B cell (primary cell): Measurements from ENCODE around the gene PCNX3. TPM values are rescaled to one million over a fixed set of nuclear protein-coding genes. Genes with fewer than 3 reads are reported as not detected.

Experiments used
- ATAC-seq: fragments of 200-7000 bp; cut with Tn5 transposase; one replicate; pipeline ENCODE4 v1.10.0; 2021; ENCODE audit warnings: low read depth, mild to moderate bottlenecking, moderate number of reproducible peaks, moderate library complexity
- CTCF ChIA-PET: fragments of 350-600 bp; sonication (Branson Sonifier 250); formaldehyde crosslinking; loops from one replicate; lab custom pipeline; 2021; ENCODE audit warnings: antibody characterized with exemption, inconsistent platforms; lab: Charles Lee
- POLR2A ChIA-PET: fragments of 350-600 bp; sonication (Branson Sonifier 250); formaldehyde crosslinking; loops from one replicate; lab custom pipeline; 2021; ENCODE audit warnings: antibody characterized with exemption; lab: Charles Lee
- DNase-seq: peaks from one replicate; pipeline ENCODE4 v3.0.0; 2013
- H2AFZ ChIP-seq: 2 replicates; pipeline ENCODE4 v1.6.1; 2012; ENCODE audit warnings: mild to moderate bottlenecking, low read depth, low read length; ENCODE audit not compliant: insufficient read depth, poor library complexity, severe bottlenecking
- H3K27ac ChIP-seq, 2 donors: 1 replicate in 1 of 2; 2 replicates in 1 of 2; pipeline ENCODE4 v1.5.1; 2012 to 2013; ENCODE audit warnings: low read length in 2 of 2, mild to moderate bottlenecking in 2 of 2, moderate library complexity in 1 of 2
- H3K27me3 ChIP-seq, 4 experiments: fragments of 200-600 bp in 1 of 4; sonication (generic) in 1 of 4; replicated peaks in 1 of 4; 1 replicate in 2 of 4; 2 replicates in 2 of 4; pipeline versions ENCODE4 v1.6.1 to v1.7.0; 2013 to 2016; ENCODE audit warnings: low read length in 3 of 4, mild to moderate bottlenecking in 2 of 4, mixed read lengths in 1 of 4, moderate library complexity in 1 of 4; ENCODE audit not compliant: insufficient read depth in 4 of 4, control insufficient read depth in 3 of 4; ENCODE audit errors: control extremely low read depth in 1 of 4
- H3K36me3 ChIP-seq, 2 experiments: replicated peaks in 1 of 2; 1 replicate in 1 of 2; 2 replicates in 1 of 2; pipeline versions ENCODE4 v1.6.1 to v1.7.1; 2013; ENCODE audit warnings: low read length in 1 of 2; ENCODE audit not compliant: insufficient read depth in 2 of 2, control insufficient read depth in 1 of 2; ENCODE audit errors: control extremely low read depth in 1 of 2, extremely low read depth in 1 of 2
- H3K4me1 ChIP-seq, 2 donors: fragments of 200-600 bp in 1 of 2; sonication (generic) in 1 of 2; 1 replicate in 1 of 2; 2 replicates in 1 of 2; pipeline versions ENCODE4 v1.5.1 to v1.6.1; 2013 to 2017; ENCODE audit warnings: low read length in 2 of 2; ENCODE audit not compliant: control insufficient read depth in 2 of 2, insufficient read depth in 2 of 2
- H3K4me2 ChIP-seq: replicated peaks from 2 replicates; pipeline ENCODE3; 2012; ENCODE audit warnings: mild to moderate bottlenecking, low read depth, low read length; ENCODE audit not compliant: poor library complexity, severe bottlenecking
- H3K4me3 ChIP-seq, 5 experiments: fragments of 200-600 bp in 1 of 5; sonication (generic) in 1 of 5; 1 replicate in 3 of 5; 2 replicates in 2 of 5; pipeline versions ENCODE4 v1.5.1 to v1.7.0; 2011 to 2016; ENCODE audit warnings: low read length in 4 of 5, mild to moderate bottlenecking in 4 of 5, low read depth in 2 of 5, control low read depth in 1 of 5, moderate library complexity in 1 of 5; ENCODE audit not compliant: insufficient read depth in 1 of 5; ENCODE audit errors: control extremely low read depth in 1 of 5, extremely low read depth in 1 of 5
- H3K79me2 ChIP-seq: fragments of 200-600 bp; sonication (generic); one replicate; pipeline ENCODE4 v1.6.0; 2016; ENCODE audit warnings: low read length; ENCODE audit not compliant: control insufficient read depth, insufficient read depth
- H3K9ac ChIP-seq: fragments of 200-600 bp; sonication (generic); 2 replicates; pipeline ENCODE4 v1.6.1; 2017; ENCODE audit warnings: mild to moderate bottlenecking, low read length, moderate library complexity
- H3K9me3 ChIP-seq, 3 donors: one replicate each; pipeline versions ENCODE4 v1.6.1 to v1.7.1; 2013; ENCODE audit warnings: low read length in 2 of 3; ENCODE audit not compliant: control insufficient read depth in 2 of 3, insufficient read depth in 1 of 3; ENCODE audit errors: control extremely low read depth in 1 of 3
- H4K20me1 ChIP-seq: 2 replicates; pipeline ENCODE4 v1.6.0; 2012; ENCODE audit warnings: mild to moderate bottlenecking, low read length; ENCODE audit not compliant: insufficient read depth, control insufficient read depth, poor library complexity, severe bottlenecking
- H3K27ac Mint-ChIP-seq: one replicate; pipeline ENCODE4 v1.8.0; 2021; ENCODE audit warnings: mixed read lengths
- H3K27me3 Mint-ChIP-seq: one replicate; pipeline ENCODE4 v1.8.0; 2021; ENCODE audit warnings: mixed read lengths
- H3K4me1 Mint-ChIP-seq: one replicate; pipeline ENCODE4 v1.8.0; 2021; ENCODE audit warnings: mixed read lengths
- H3K4me3 Mint-ChIP-seq: one replicate; pipeline ENCODE4 v1.8.0; 2021; ENCODE audit warnings: mixed read lengths
- H3K9me3 Mint-ChIP-seq: one replicate; pipeline ENCODE4 v1.8.0; 2022; ENCODE audit warnings: mixed read lengths; ENCODE audit not compliant: insufficient read depth
- CTCF ChIP-seq: fragments of 200-600 bp; IDR thresholded peaks from one replicate; pipeline ENCODE4 v1.8.0; 2022; ENCODE audit warnings: antibody characterized with exemption, mild to moderate bottlenecking
- EZH2 ChIP-seq: IDR thresholded peaks from 2 replicates; pipeline ENCODE4 v1.6.1; 2012; ENCODE audit warnings: borderline replicate concordance, low read depth, mild to moderate bottlenecking, moderate library complexity, low read length; ENCODE audit not compliant: insufficient read depth, poor library complexity, severe bottlenecking
- WGBS: methylation state at CpG from one replicate; pipeline ENCODE4 v1.1.5; 2013; ENCODE audit warnings: missing lambda C conversion rate; ENCODE audit not compliant: insufficient coverage; 5-methylcytosine and 5-hydroxymethylcytosine counted together
- intact Hi-C: fragments of 100-400 bp; cut with micrococcal nuclease; formaldehyde crosslinking; loops from one replicate; pipeline ENCODE4 v1.10.0; 2022
- polyA plus RNA-seq: library from polyadenylated mRNA; depleted of rRNA; stranded (reverse); fragments of >200 nt; gene quantifications from 2 replicates; pipeline ENCODE4 v1.2.3, GENCODE V29; 2012
- total RNA-seq, 2 donors: library from RNA; stranded (reverse); fragments of 120-200 nt in 1 of 2; gene quantifications; 1 replicate in 1 of 2; 2 replicates in 1 of 2; pipeline versions ENCODE4 v1.2.3 to v1.2.4, GENCODE V29; 2013 to 2022

PCNX3 gene
- total and polyA plus RNA-seq, 2 donors (not counting 1 experiment from before 2014, with no cell fraction given) = 61.5 to 62.8 TPM

GRCh38 chr11:65585396-65586246, 30.0 kb upstream of the PCNX3 start:
- H3K9me3 ChIP-seq = no peaks in the 10 kb centered on the region
- ATAC-seq = no peak
- no peak overlapping the region for H3K9ac ChIP-seq
- H3K27me3 ChIP-seq = no peaks in the 10 kb centered on the region
- intact Hi-C loops = no loop called here
- WGBS = 97% methylated on average over 41 of the region's 51 CpGs
- Mint-ChIP-seq H3K4me3 (no peak overlapping the region), H3K27ac (peak overlapping the region; percentile 93), H3K4me1 (peaks cover 40% of the 10 kb centered on the region), H3K9me3 (no peaks in the 10 kb centered on the region), H3K27me3 (no peaks in the 10 kb centered on the region)
- POLR2A ChIA-PET = interaction anchor here (0.6 to 4.9 kb wide), 5 partner anchors 9 to 1842 kb away, joined by 3 to 45 read pairs (median 4); partner anchors contain the start of gene EHBP1L1
- TF ChIP-seq CTCF = no peak
- no peak for TF ChIP-seq EZH2
- H3K36me3 ChIP-seq = peaks cover 1 to 51% of the 10 kb centered on the region in 2 experiments
- H3K27ac ChIP-seq = no peak overlapping the region
- H3K4me3 ChIP-seq = no peak overlapping the region
- CTCF ChIA-PET = interaction anchor here (0.5 to 9.7 kb wide), 4 partner anchors 8 to 219 kb away, joined by 3 to 144 read pairs (median 50); partner anchors contain the start of gene EHBP1L1
- H2AFZ ChIP-seq = no peak overlapping the region
- no peak overlapping the region for H3K4me2 ChIP-seq
- peaks cover 14% of the 10 kb centered on the region for H4K20me1 ChIP-seq
- peaks cover 27 to 41% of the 10 kb centered on the region in 2 donors for H3K4me1 ChIP-seq
- H3K79me2 ChIP-seq = no peaks in the 10 kb centered on the region
- DNase-seq = no peak

- Histone ChIP-seq H3K36me3 (peaks cover 1 to 49% of the 10 kb centered on the region in 2 experiments), H3K9ac (no peak overlapping the region), H3K9me3 (no peaks in the 10 kb centered on the region), H3K27ac (peak overlapping the region in 1 of 2 donors; percentile 40), H3K4me2 (no peak overlapping the region), H3K79me2 (no peaks in the 10 kb centered on the region), H3K4me3 (no peak overlapping the region), H2AFZ (no peak overlapping the region), H3K4me1 (peaks cover 27 to 41% of the 10 kb centered on the region in 2 donors), H3K27me3 (no peaks in the 10 kb centered on the region), H4K20me1 (peaks cover 14% of the 10 kb centered on the region)
- H3K4me1 Mint-ChIP-seq = peaks cover 40% of the 10 kb centered on the region
- TF ChIP-seq CTCF (no peak), EZH2 (no peak)
- no peaks in the 10 kb centered on the region for H3K9me3 Mint-ChIP-seq
- no peaks in the 10 kb centered on the region for H3K27me3 Mint-ChIP-seq
- H3K27ac Mint-ChIP-seq = peak overlapping the region; percentile 93
- peak overlapping the region; percentile 10 for H3K4me3 Mint-ChIP-seq
- DNase-seq = no peak
- 79% methylated on average over 4 of the region's 4 CpGs for WGBS
- ChIA-PET POLR2A (interaction anchor here (0.6 to 4.9 kb wide), 3 partner anchors 10 to 125 kb away, joined by 3 to 45 read pairs (median 5); partner anchors contain the start of gene EHBP1L1), CTCF (interaction anchor here (3.3 to 9.7 kb wide), 3 partner anchors 9 to 43 kb away, joined by 20 to 144 read pairs (median 97); partner anchors contain the start of gene EHBP1L1)
- intact Hi-C loops = no loop called here
- ATAC-seq = no peak
Measured at GRCh38 chr11:65586247-65586630, 29.3 kb upstream of the PCNX3 start.
